ENCODE results near the gene LRRC72.
A peak's percentile ranks its signal among the peaks of the same experiment; 100 is the strongest.
"Not testable (repeated sequence)": the region's sequence is repeated elsewhere in the genome, so short reads cannot be mapped to it uniquely, and the experiment has no call there.

Gene LRRC72

GRCh38 chr7:16529697-16530096, 3.1 kb downstream of the LRRC72 start:
- DNase-seq, result no peak

- DNase-seq, result no peak
Measured at GRCh38 chr7:16531707-16532106, 5.1 kb downstream of the LRRC72 start.

- DNase-seq, result no peak
Measured at GRCh38 chr7:16532272-16532671, 5.6 kb downstream of the LRRC72 start.

GRCh38 chr7:16535500-16535899, 8.9 kb downstream of the LRRC72 start:
- no peak for DNase-seq

- DNase-seq, result not testable (repeated sequence)
Measured at GRCh38 chr7:16540559-16540958, 13.9 kb downstream of the LRRC72 start.

GRCh38 chr7:16542401-16542800, 15.8 kb downstream of the LRRC72 start:
- no peak for DNase-seq

- no peak for DNase-seq
Measured at GRCh38 chr7:16543456-16543855, 16.8 kb downstream of the LRRC72 start.

GRCh38 chr7:16546921-16547505, 20.4 kb downstream of the LRRC72 start:
- DNase-seq, result no peak

- DNase-seq, result no peak
Measured at GRCh38 chr7:16548428-16548827, 21.8 kb downstream of the LRRC72 start.

- DNase-seq, result no peak
Measured at GRCh38 chr7:16550671-16551070, 24.0 kb downstream of the LRRC72 start.

GRCh38 chr7:16554518-16555236, 28.1 kb downstream of the LRRC72 start:
- no peak for DNase-seq

GRCh38 chr7:16556359-16556758, 29.7 kb downstream of the LRRC72 start:
- DNase-seq, result no peak

- no peak for DNase-seq
Measured at GRCh38 chr7:16558761-16559302, 32.2 kb downstream of the LRRC72 start.

GRCh38 chr7:16559497-16560179, 33.0 kb downstream of the LRRC72 start:
- DNase-seq, result no peak

GRCh38 chr7:16561943-16562342, 35.3 kb downstream of the LRRC72 start:
- no peak for DNase-seq

GRCh38 chr7:16562456-16563220, 36.0 kb downstream of the LRRC72 start:
- DNase-seq, result no peak

- DNase-seq, result peak in 1 of 5 experiments; percentile 8
Measured at GRCh38 chr7:16563281-16564022, 36.8 kb downstream of the LRRC72 start.

GRCh38 chr7:16564023-16564380, 37.4 kb downstream of the LRRC72 start:
- DNase-seq, result no peak

- peak in 2 of 5 experiments; percentile 22 to 39 for DNase-seq
Measured at GRCh38 chr7:16564909-16565426, 38.3 kb downstream of the LRRC72 start.

- no peak for DNase-seq
Measured at GRCh38 chr7:16571941-16572340, 45.3 kb downstream of the LRRC72 start.

GRCh38 chr7:16579216-16579615, 52.6 kb downstream of the LRRC72 start:
- no peak for DNase-seq

GRCh38 chr7:16581286-16581685, 54.7 kb downstream of the LRRC72 start:
- no peak for DNase-seq

Data from T-helper 2 cell (primary cell).